Testis (tissue), 2 donors: ENCODE data around the gene DNAJC17.

ENCODE experiments used
- CTCF ChIP-seq, 3 experiments: fragments of 450-650 bp in 2 of 3; fragments of 200-600 bp in 1 of 3; sonication (generic) in 1 of 3; IDR thresholded peaks; one replicate each; pipeline ENCODE4 v1.5.1; 2016 to 2019; ENCODE audit warnings: antibody characterized with exemption in 3 of 3, mild to moderate bottlenecking in 2 of 3, moderate library complexity in 1 of 3
- POLR2A ChIP-seq: fragments of 450-650 bp; IDR thresholded peaks from one replicate; pipeline ENCODE4 v1.6.1; 2017; ENCODE audit warnings: antibody characterized with exemption, mild to moderate bottlenecking, moderate library complexity

GRCh38 chr15:40750885-40751284, 56.4 kb downstream of the DNAJC17 start:
- TF ChIP-seq CTCF (IDR thresholded peaks at IDR 0.05) (no peak), POLR2A (no peak)
